Measurements from ENCODE around the gene HBS1L. TPM values are rescaled to one million over a fixed set of nuclear protein-coding genes. Genes with fewer than 3 reads are reported as not detected.
A peak's percentile ranks its signal among the peaks of the same experiment; 100 is the strongest.

Gene HBS1L
- total and polyA plus RNA-seq, 9 of the 15 experiments (the other 6 are each of a cell fraction or from before 2014, with no cell fraction given), result 101 to 199 (median 145) TPM

DNA sequence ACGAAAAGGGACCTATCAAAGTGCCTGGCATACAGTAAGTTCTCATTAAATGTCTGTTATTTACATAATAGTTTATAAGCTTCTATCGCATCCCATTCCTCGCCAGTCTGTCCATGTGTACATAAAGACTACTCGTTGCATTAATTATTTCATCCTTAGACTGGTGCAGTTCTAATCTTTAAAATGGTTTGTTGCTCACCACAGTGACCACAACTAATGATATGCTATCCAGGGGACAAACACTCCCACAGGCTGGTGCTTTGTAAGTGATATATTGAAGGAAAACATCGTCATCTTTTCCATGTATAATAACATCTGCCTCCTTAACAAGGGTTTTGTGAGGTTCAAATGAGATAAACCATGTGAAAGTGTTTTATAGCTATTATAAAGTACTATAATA, 39.0 kb upstream of the HBS1L start (continued):
- TF ChIP-seq ZNF518B (CRISPR knock-in tag; IDR thresholded peaks at IDR 0.05), result no peak
- TF ChIP-seq HMGN3 (IDR thresholded peaks at IDR 0.05; ENCODE audit: borderline replicate concordance, extremely low read depth, insufficient read length, low read depth, low read length), result no peak
- no peak for TF ChIP-seq HDAC2 (IDR thresholded peaks at IDR 0.05)
- no peak for TF ChIP-seq PTBP1 (IDR thresholded peaks at IDR 0.05; ENCODE audit: low read depth, low read length)
- no peak for TF ChIP-seq IRF2 (CRISPR knock-in tag; IDR thresholded peaks at IDR 0.05)
- TF ChIP-seq ZBTB8A (IDR thresholded peaks at IDR 0.05; ENCODE audit: partially characterized antibody), result no peak
- peak; percentile 63; the same call in 1 of the 2 replicates for TF ChIP-seq DPF2 (IDR thresholded peaks at IDR 0.05)
- no peak for TF ChIP-seq BDP1 (IDR thresholded peaks at IDR 0.05; ENCODE audit: insufficient read depth, insufficient read length)
- TF ChIP-seq ZNF274 (IDR thresholded peaks at IDR 0.05; ENCODE audit: borderline replicate concordance, low read depth, low read length), result no peak
- no peak for TF ChIP-seq NRF1 (conservative IDR thresholded peaks at IDR 0.05 in 1 of 2, IDR thresholded peaks at IDR 0.05 in 1 of 2)
- no peak for TF ChIP-seq HDAC1 (IDR thresholded peaks at IDR 0.05)
- TF ChIP-seq ZKSCAN8 (CRISPR knock-in tag; IDR thresholded peaks at IDR 0.05), result no peak
- TF ChIP-seq GABPB2 (CRISPR knock-in tag; conservative IDR thresholded peaks at IDR 0.05), result no peak
- no peak for TF ChIP-seq SMAD3 (CRISPR knock-in tag; conservative IDR thresholded peaks at IDR 0.05)
- TF ChIP-seq C11orf30 (IDR thresholded peaks at IDR 0.05; ENCODE audit: low read depth), result no peak
- TF ChIP-seq TCF7 (IDR thresholded peaks at IDR 0.05; ENCODE audit: borderline replicate concordance), result no peak
- peak; percentile 58; the same call in 1 of the 2 replicates for TF ChIP-seq MBD2 (IDR thresholded peaks at IDR 0.05; ENCODE audit: borderline replicate concordance, low read depth)
- TF ChIP-seq FOXA3 (CRISPR knock-in tag; conservative IDR thresholded peaks at IDR 0.05 in 1 of 2, IDR thresholded peaks at IDR 0.05 in 1 of 2), result peak; percentile 49 to 84; a peak in 3 of 4 replicates
- no peak for TF ChIP-seq KAT7 (CRISPR knock-in tag; IDR thresholded peaks at IDR 0.05; ENCODE audit: borderline replicate concordance)
- TF ChIP-seq GATAD2A (IDR thresholded peaks at IDR 0.05), result no peak
- TF ChIP-seq NCOA2 (IDR thresholded peaks at IDR 0.05; ENCODE audit: partially characterized antibody in 2 of 2), result no peak
- TF ChIP-seq, protein P1, sequence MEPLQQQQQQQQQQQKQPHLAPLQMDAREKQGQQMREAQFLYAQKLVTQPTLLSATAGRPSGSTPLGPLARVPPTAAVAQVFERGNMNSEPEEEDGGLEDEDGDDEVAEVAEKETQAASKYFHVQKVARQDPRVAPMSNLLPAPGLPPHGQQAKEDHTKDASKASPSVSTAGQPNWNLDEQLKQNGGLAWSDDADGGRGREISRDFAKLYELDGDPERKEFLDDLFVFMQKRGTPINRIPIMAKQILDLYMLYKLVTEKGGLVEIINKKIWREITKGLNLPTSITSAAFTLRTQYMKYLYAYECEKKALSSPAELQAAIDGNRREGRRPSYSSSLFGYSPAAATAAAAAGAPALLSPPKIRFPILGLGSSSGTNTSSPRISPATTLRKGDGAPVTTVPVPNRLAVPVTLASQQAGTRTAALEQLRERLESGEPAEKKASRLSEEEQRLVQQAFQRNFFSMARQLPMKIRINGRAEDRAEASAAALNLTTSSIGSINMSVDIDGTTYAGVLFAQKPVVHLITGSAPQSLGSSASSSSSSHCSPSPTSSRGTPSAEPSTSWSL (CRISPR knock-in tag; IDR thresholded peaks at IDR 0.05; ENCODE audit: borderline replicate concordance), result no peak
- TF ChIP-seq LARP7 (IDR thresholded peaks at IDR 0.05), result no peak
- TF ChIP-seq, protein P2, sequence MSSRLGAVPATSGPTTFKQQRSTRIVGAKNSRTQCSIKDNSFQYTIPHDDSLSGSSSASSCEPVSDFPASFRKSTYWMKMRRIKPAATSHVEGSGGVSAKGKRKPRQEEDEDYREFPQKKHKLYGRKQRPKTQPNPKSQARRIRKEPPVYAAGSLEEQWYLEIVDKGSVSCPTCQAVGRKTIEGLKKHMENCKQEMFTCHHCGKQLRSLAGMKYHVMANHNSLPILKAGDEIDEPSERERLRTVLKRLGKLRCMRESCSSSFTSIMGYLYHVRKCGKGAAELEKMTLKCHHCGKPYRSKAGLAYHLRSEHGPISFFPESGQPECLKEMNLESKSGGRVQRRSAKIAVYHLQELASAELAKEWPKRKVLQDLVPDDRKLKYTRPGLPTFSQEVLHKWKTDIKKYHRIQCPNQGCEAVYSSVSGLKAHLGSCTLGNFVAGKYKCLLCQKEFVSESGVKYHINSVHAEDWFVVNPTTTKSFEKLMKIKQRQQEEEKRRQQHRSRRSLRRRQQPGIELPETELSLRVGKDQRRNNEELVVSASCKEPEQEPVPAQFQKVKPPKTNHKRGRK (tag; IDR thresholded peaks at IDR 0.05), result no peak
- TF ChIP-seq ZNF184 (CRISPR knock-in tag; IDR thresholded peaks at IDR 0.05), result no peak
